ENCODE results near the gene HOXC9. TPM values are rescaled to one million over a fixed set of nuclear protein-coding genes. Genes with fewer than 3 reads are reported as not detected.

HOXC9 gene
- total RNA-seq, 2 donors from 2014 or later = 0.23 to 3.0 TPM

- no peak for DNase-seq (ENCODE audit: low spot score)
- H3K4me3 ChIP-seq = no peak overlapping the region
- H3K36me3 ChIP-seq = no peaks in the 10 kb centered on the region
- H3K9me3 ChIP-seq = no peaks in the 10 kb centered on the region
- no peak overlapping the region for H3K27ac ChIP-seq
- 4% methylated on average over 26 of the region's 26 CpGs for WGBS
- TF ChIP-seq POLR2A (IDR thresholded peaks at IDR 0.05) (no peak), CTCF (IDR thresholded peaks at IDR 0.05) (no peak), POLR2AphosphoS5 (IDR thresholded peaks at IDR 0.05) (no peak)
- intact Hi-C loops (cut with DNase I) = no loop called here
- peaks cover 84% of the 10 kb centered on the region for H3K27me3 ChIP-seq (replicated peaks; ENCODE audit: insufficient read depth)
- no peaks in the 10 kb centered on the region for H3K4me1 ChIP-seq (replicated peaks)
Observed at GRCh38 chr12:54005531-54005852, 5.5 kb downstream of the HOXC9 start.

- H3K27me3 ChIP-seq (replicated peaks; ENCODE audit: insufficient read depth) = peaks cover 84% of the 10 kb centered on the region
- H3K9me3 ChIP-seq = no peaks in the 10 kb centered on the region
- no peak overlapping the region for H3K27ac ChIP-seq
- intact Hi-C loops (cut with DNase I) = loop anchor here (2.0 kb wide), 1 partner anchor 187 kb away; no protein-coding TSS in a partner anchor
- DNase-seq (ENCODE audit: low spot score) = peak; percentile 78
- no peaks in the 10 kb centered on the region for H3K36me3 ChIP-seq
- TF ChIP-seq POLR2A (IDR thresholded peaks at IDR 0.05) (no peak), CTCF (IDR thresholded peaks at IDR 0.05) (peak; percentile 89 to 99 (median 94)), POLR2AphosphoS5 (IDR thresholded peaks at IDR 0.05) (peak; percentile 46)
- WGBS = 9% methylated on average over 38 of the region's 39 CpGs
- H3K4me1 ChIP-seq (replicated peaks) = no peaks in the 10 kb centered on the region
- no peak overlapping the region for H3K4me3 ChIP-seq
Observed at GRCh38 chr12:54005853-54006558, 6.0 kb downstream of the HOXC9 start.

DNA sequence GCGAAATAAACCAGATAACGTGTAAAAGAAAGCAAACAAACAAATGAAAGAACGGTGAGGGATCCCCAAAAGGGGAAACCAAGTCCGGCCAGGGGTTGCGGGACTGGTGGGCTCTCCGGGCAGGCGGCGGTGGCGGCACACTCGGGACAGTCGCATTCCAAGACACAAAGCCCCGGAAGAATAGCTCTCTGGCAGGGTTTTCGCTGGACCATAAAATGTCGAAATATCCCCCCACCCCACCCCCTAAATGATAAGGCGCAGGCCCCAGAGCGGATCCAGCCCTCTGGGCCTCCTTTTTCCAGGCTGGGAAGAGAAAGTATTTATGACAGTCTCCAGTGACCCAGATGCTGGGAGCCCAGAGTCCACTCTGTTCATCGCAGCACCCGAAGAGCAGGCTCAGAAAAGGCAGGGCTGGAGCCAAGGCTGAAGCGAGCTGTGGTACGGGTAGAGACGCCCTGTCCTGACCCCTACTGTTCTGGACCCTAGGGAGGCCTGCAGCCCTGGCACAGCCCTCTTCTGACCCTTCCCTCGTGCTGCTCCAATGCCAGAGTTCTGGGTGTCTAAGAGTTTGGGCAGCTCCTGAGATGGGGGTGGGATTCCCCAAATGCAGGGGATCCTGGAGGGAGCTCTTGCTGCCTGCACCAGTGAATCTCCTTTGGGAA lies 6.7 kb downstream of the HOXC9 start:
- DNase-seq (ENCODE audit: low spot score) = no peak
- Histone ChIP-seq H3K4me1 (replicated peaks) (no peaks in the 10 kb centered on the region), H3K36me3 (no peaks in the 10 kb centered on the region), H3K27ac (no peak overlapping the region), H3K4me3 (no peak overlapping the region), H3K27me3 (replicated peaks; ENCODE audit: insufficient read depth) (peaks cover 83% of the 10 kb centered on the region), H3K9me3 (no peaks in the 10 kb centered on the region)
- WGBS = 24% methylated on average over 22 of the region's 22 CpGs
- intact Hi-C loops (cut with DNase I) = loop anchor here (2.0 kb wide), 1 partner anchor 186 kb away; no protein-coding TSS in a partner anchor
- TF ChIP-seq POLR2A (IDR thresholded peaks at IDR 0.05) = no peak
- no peak for TF ChIP-seq CTCF (IDR thresholded peaks at IDR 0.05)
- no peak for TF ChIP-seq POLR2AphosphoS5 (IDR thresholded peaks at IDR 0.05)

- Histone ChIP-seq H3K36me3 (no peaks in the 10 kb centered on the region), H3K4me3 (no peak overlapping the region), H3K4me1 (replicated peaks) (no peaks in the 10 kb centered on the region), H3K9me3 (no peaks in the 10 kb centered on the region), H3K27me3 (replicated peaks; ENCODE audit: insufficient read depth) (peaks cover 80% of the 10 kb centered on the region), H3K27ac (no peak overlapping the region)
- no peak for TF ChIP-seq POLR2A (IDR thresholded peaks at IDR 0.05)
- no peak for TF ChIP-seq CTCF (IDR thresholded peaks at IDR 0.05)
- TF ChIP-seq POLR2AphosphoS5 (IDR thresholded peaks at IDR 0.05) = no peak
- 51% methylated on average over 2 of the region's 2 CpGs for WGBS
- intact Hi-C loops (cut with DNase I) = loop anchor here (2.0 kb wide), 1 partner anchor 185 kb away; no protein-coding TSS in a partner anchor
- DNase-seq (ENCODE audit: low spot score) = no peak
Observed at GRCh38 chr12:54007538-54008259, 7.7 kb downstream of the HOXC9 start.
